ENCODE data around the gene TAAR1. TPM values are rescaled to one million over a fixed set of nuclear protein-coding genes. Genes with fewer than 3 reads are reported as not detected.
"Not testable (repeated sequence)": the region's sequence is repeated elsewhere in the genome, so short reads cannot be mapped to it uniquely, and the experiment has no call there.

The TAAR1 gene
- total RNA-seq, 2 donors from 2014 or later = not detected

GRCh38 chr6:132671295-132671694, 12.3 kb upstream of the TAAR1 start:
- ATAC-seq (no peak), DNase-seq (ENCODE audit: low spot score in 2 of 2) (no peak)

DNA sequence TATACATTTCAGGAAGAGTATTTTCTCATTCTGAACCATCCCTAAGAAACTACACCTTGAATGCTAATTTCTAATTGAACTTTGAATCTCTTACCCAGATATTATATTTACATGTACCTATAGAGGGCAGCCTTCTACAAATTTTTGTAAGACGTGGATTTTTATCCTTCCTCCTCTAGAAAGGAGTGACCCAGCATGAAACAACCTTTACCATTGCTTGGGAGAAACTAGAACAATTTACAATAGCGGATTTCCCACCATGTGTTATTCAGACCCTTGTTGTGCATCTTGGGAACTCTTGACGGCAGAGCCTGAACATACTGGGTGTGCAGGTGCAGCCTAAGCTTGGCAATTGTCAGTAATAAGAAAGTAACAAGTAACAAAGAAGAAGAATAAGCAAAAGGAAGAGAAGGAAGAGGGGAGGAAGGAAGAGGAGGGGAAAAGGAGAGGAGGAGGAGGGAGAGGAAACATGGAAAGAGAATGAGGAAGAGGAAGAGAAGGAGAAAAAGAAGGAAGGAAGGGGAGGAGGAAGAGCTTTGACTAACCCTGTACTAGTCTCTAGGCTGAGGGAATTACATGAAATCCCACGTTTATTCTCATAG, 10.8 kb upstream of the TAAR1 start:
- no peaks in the 10 kb centered on the region for H3K9me3 Mint-ChIP-seq
- ATAC-seq (peak; percentile 46 to 58), DNase-seq (ENCODE audit: low spot score in 2 of 2) (no peak)
- H3K36me3 Mint-ChIP-seq = no peaks in the 10 kb centered on the region
- H3K27ac Mint-ChIP-seq = no peak overlapping the region

More at GRCh38 chr6:132671295-132671694, 12.3 kb upstream of the TAAR1 start:
- no peaks in the 10 kb centered on the region for H3K9me3 Mint-ChIP-seq
- H3K27ac Mint-ChIP-seq = no peak overlapping the region
- no peaks in the 10 kb centered on the region for H3K36me3 Mint-ChIP-seq

GRCh38 chr6:132666118-132666517, 7.1 kb upstream of the TAAR1 start:
- Mint-ChIP-seq H3K9me3 (no peaks in the 10 kb centered on the region), H3K36me3 (no peaks in the 10 kb centered on the region), H3K27ac (no peak overlapping the region)
- DNase-seq (ENCODE audit: low spot score in 2 of 2) (no peak), ATAC-seq (no peak)

GRCh38 chr6:132664309-132665034, 5.5 kb upstream of the TAAR1 start:
- DNase-seq (ENCODE audit: low spot score in 2 of 2) (no peak), ATAC-seq (no peak)
- H3K27ac Mint-ChIP-seq = no peak overlapping the region
- no peaks in the 10 kb centered on the region for H3K9me3 Mint-ChIP-seq
- no peaks in the 10 kb centered on the region for H3K36me3 Mint-ChIP-seq

DNA sequence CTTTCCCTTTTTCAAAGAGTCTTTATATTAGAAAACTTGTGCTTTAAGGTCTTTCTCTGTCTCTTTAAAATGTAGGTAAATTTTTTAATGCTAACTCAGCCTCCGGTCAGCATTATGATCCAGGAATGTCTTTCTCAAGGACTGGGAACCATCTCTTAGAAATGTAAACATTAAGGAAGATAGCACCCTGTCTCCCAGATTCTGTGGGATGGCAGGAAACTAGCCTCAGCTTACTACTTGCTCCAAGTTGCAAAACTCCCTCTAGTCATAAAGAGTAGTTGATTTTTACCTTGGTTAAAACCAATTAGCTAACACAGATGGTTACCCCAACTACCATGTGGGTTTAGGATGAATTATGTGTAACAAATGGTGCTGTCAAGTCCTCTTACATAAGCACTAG, 4.7 kb upstream of the TAAR1 start:
- H3K36me3 Mint-ChIP-seq = no peaks in the 10 kb centered on the region
- H3K27ac Mint-ChIP-seq = no peak overlapping the region
- DNase-seq (ENCODE audit: low spot score in 2 of 2) (no peak), ATAC-seq (no peak)
- H3K9me3 Mint-ChIP-seq = no peaks in the 10 kb centered on the region

- no peak for ATAC-seq
- no peak for DNase-seq (ENCODE audit: low spot score in 2 of 2)
- Mint-ChIP-seq H3K9me3 (no peaks in the 10 kb centered on the region), H3K36me3 (no peaks in the 10 kb centered on the region), H3K27ac (no peak overlapping the region)
Observed at GRCh38 chr6:132661906-132662305, 2.9 kb upstream of the TAAR1 start.

GRCh38 chr6:132651062-132651461, 7.9 kb downstream of the TAAR1 start:
- no peak for ATAC-seq
- Mint-ChIP-seq H3K36me3 (no peaks in the 10 kb centered on the region), H3K27ac (no peak overlapping the region), H3K9me3 (no peaks in the 10 kb centered on the region)
- DNase-seq (ENCODE audit: low spot score in 2 of 2) = no peak

GRCh38 chr6:132650429-132650828, 8.6 kb downstream of the TAAR1 start:
- no peaks in the 10 kb centered on the region for H3K9me3 Mint-ChIP-seq
- no peak overlapping the region for H3K27ac Mint-ChIP-seq
- ATAC-seq (no peak), DNase-seq (ENCODE audit: low spot score in 2 of 2) (no peak)
- H3K36me3 Mint-ChIP-seq = no peaks in the 10 kb centered on the region

DNA sequence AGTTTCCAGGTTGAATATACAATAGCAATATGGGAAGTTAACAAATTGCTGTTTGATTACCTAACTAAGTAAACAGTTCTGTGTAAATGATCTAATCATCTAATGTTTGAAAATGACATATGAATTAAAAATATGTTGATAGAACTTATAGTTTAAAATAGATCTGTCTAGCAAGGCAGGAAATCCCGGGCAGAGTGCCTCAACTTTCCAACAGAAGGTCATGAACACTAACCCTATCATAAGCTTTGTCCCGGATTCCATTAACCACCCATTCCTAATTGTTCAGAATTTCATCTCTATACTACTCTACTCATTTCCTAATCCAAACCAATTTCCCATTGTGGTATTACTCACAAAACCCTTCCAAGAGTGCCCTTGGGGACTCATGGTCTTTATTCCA, 10.2 kb downstream of the TAAR1 start:
- no peaks in the 10 kb centered on the region for H3K9me3 Mint-ChIP-seq
- no peak for DNase-seq (ENCODE audit: low spot score in 2 of 2)

DNA sequence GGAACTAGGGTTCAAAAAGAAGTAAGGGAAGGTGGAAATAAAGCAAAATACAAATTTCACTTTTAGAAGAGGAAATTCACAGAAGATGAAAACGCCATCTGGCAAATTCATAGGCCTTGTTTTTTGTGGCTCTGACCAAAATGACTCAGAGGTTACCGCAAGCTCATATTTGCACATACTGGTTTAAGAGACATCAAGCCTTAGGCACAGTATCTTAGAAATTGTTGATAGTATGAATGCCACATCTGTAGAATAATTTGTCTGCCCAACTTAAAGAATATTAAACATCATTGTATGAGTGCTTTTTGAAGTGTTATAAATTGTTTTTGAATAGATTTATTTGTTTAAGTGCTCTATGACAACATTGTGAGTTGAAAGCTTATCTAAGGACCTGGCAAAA, 10.6 kb downstream of the TAAR1 start:
- Mint-ChIP-seq H3K27ac (no peak overlapping the region), H3K9me3 (no peaks in the 10 kb centered on the region), H3K36me3 (no peaks in the 10 kb centered on the region)
- peak in 1 of 2 donors; percentile 10 for DNase-seq (ENCODE audit: low spot score in 2 of 2)
- peak; percentile 44 to 85 for ATAC-seq

More for the DNA sequence above, 10.2 kb downstream of the TAAR1 start:
- no peaks in the 10 kb centered on the region for H3K36me3 Mint-ChIP-seq
- no peak overlapping the region for H3K27ac Mint-ChIP-seq
- no peak for ATAC-seq

DNA sequence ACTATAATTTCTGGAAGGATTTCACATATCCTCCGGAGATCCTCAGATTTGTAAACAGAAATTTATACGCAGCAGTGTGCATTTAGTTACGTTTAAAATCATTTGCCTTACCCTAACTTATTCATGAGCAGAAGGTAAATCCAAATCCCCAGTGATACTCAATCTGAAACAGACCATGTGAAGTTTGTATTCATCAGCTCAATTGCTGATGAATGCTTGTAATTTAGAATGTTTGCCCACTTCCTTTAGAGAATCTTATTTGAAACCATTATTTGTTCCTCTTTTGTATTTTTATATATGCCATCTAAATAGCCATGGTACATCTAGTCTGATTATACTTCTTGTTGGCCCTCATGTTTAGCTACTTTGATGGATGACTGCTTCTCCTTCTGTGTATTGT, 15.4 kb downstream of the TAAR1 start:
- H3K36me3 Mint-ChIP-seq = no peaks in the 10 kb centered on the region
- H3K9me3 Mint-ChIP-seq = peaks cover 0 to 1% of the 10 kb centered on the region in 2 donors

DNA sequence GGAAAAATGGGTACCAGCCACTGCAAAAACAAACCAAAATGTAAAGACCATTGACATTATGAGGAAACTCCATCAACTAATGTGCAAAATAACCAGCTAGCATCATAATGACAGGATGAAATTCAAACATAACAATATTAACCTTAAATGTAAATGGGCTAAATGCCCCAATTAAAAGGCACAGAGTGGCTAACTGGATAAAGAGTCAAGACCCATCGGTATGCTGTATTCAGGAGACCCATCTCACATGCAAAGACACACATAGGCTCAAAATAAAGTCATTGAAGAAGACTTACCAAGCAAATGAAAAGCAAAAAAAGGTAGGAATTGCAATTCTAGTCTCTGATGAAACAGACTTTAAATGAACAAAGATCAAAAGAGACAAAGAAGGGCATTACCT, 21.8 kb downstream of the TAAR1 start:
- DNase-seq (ENCODE audit: low spot score in 2 of 2); H3K27ac Mint-ChIP-seq; ATAC-seq; H3K36me3 Mint-ChIP-seq: not testable (repeated sequence)
- H3K9me3 Mint-ChIP-seq = peaks cover 6 to 18% of the 10 kb centered on the region in 2 donors

More for the DNA sequence above, 15.4 kb downstream of the TAAR1 start:
- ATAC-seq (no peak), DNase-seq (ENCODE audit: low spot score in 2 of 2) (no peak)
- H3K27ac Mint-ChIP-seq = no peak overlapping the region

DNA sequence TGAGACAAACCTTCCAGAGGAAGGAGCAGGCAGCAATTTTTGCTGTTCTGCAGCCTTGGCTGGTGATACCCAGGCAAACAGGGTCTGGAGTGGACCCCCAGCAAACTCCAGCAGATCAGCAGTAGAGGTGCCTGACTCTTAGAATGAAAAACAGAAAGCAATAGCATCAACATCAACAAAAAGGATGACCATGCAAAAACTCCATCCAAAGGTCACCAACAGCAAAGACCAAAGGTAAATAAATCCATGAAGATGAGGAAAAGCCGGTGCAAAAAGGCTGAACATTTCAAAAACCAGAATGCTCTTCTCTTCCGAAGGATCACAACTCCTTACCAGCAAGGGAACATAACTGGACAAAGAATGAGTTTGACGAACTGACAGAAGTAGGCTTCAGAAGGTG, 23.1 kb downstream of the TAAR1 start:
- DNase-seq (ENCODE audit: low spot score in 2 of 2); H3K27ac Mint-ChIP-seq; H3K36me3 Mint-ChIP-seq; ATAC-seq: not testable (repeated sequence)
- peaks cover 6 to 18% of the 10 kb centered on the region in 2 donors for H3K9me3 Mint-ChIP-seq

GRCh38 chr6:132635288-132635687, 23.7 kb downstream of the TAAR1 start:
- peaks cover 6 to 18% of the 10 kb centered on the region in 2 donors for H3K9me3 Mint-ChIP-seq
- not testable (repeated sequence) for DNase-seq (ENCODE audit: low spot score in 2 of 2); H3K36me3 Mint-ChIP-seq; ATAC-seq; H3K27ac Mint-ChIP-seq

- H3K27ac Mint-ChIP-seq = no peak overlapping the region
- H3K36me3 Mint-ChIP-seq = no peaks in the 10 kb centered on the region
- ATAC-seq (no peak), DNase-seq (ENCODE audit: low spot score in 2 of 2) (no peak)
- peaks cover 6 to 18% of the 10 kb centered on the region in 2 donors for H3K9me3 Mint-ChIP-seq
Observed at GRCh38 chr6:132634796-132635195, 24.2 kb downstream of the TAAR1 start.

- ATAC-seq = no peak
- DNase-seq (ENCODE audit: low spot score in 2 of 2) = no peak
- H3K9me3 Mint-ChIP-seq = peaks cover 6 to 15% of the 10 kb centered on the region in 2 donors
- no peaks in the 10 kb centered on the region for H3K36me3 Mint-ChIP-seq
- H3K27ac Mint-ChIP-seq = no peak overlapping the region
Observed at GRCh38 chr6:132633362-132633761, 25.6 kb downstream of the TAAR1 start.

DNA sequence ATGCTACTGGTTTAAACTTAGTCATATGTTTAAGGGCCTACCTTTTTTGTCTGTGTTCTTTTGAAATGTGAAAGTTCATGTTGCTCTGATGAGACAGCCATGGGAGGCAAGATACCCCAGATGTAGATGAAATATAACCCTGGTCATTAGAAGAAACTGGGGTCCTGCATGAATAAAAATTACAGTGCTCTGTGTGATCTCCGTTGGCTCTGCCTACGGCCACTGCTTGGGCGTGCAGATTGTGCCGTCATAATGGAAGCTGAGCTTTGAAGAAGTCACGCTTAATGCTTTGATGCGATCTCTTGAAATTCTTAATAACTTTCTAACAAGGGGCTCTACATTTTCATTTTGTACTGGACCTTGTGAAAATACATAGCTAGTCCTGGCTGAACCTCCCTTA, 34.8 kb downstream of the TAAR1 start, which contains the start of gene TAAR2:
Gene TAAR2 (minus strand): TSS at position 101 of the 400 bp plus-strand sequence. CDS start 0 bp downstream, at position 101.
- no peak for ATAC-seq
- DNase-seq (ENCODE audit: low spot score in 2 of 2) = no peak
- H3K9me3 Mint-ChIP-seq = no peaks in the 10 kb centered on the region

More for the DNA sequence above, 34.8 kb downstream of the TAAR1 start, which contains the start of gene TAAR2:
- H3K27ac Mint-ChIP-seq = no peak within 1 kb of the TSS
- no peaks in the 10 kb centered on the region for H3K36me3 Mint-ChIP-seq

Measured in activated naive CD4-positive, alpha-beta T cell treated with anti-CD3 and anti-CD28 coated beads, Interleukin-2, amount 50 U/mL, for 72 hours (primary cell).